GM18508 (cell line): ENCODE data around the gene MYL12A.
"Not testable (repeated sequence)": the region's sequence is repeated elsewhere in the genome, so short reads cannot be mapped to it uniquely, and the experiment has no call there.

Experiments used
- ATAC-seq: cut with Tn5 transposase; IDR thresholded peaks from one replicate; pipeline ENCODE4 v1.9.1; 2021; ENCODE audit warnings: moderate number of reproducible peaks; ENCODE audit not compliant: insufficient read depth, unreplicated experiment

MYL12A gene

DNA sequence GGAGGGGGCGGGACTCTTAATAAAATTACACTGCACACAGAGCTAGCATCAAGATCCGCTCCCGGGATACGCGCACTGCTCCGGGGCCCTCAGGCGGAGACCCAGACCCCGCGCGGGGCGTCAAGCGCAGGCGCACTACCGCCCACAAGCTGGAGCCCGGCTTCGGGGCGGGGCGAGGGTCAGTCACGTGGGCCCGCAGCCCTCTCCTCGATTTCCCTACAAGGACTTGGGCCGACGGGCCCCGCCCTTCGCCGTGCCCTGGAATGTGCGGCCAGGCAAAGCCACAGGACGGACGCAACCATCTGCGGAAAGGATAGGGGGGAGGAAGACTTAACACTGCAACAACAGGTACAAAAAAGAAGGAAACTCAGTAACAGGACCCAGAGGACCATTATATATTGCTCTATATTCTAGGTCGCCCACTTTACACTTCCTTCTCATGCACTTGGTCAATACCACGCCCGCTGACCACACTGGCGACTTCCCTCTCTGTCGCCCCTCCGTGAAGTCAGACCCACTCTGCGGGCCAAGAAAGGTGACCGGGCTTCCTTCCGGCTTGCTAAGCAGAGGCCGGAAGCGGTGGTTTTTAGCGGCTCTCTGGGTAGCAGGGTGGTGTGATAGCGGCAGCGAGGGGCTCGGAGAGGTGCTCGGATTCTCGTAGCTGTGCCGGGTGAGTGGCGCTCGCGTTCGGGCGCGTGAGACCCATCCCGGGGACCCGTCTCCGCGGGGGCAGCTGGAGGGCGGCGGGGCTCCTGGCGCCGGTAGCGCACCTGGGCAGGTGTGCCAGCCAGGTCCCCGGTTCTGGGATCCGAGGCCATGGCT, at the start of gene MYL12A:
MYL12A (plus strand) TSS at position 562 of the 822 bp plus-strand sequence. CDS start 5,447 bp downstream, outside the sequence.
- peak; percentile 67 for ATAC-seq

DNA sequence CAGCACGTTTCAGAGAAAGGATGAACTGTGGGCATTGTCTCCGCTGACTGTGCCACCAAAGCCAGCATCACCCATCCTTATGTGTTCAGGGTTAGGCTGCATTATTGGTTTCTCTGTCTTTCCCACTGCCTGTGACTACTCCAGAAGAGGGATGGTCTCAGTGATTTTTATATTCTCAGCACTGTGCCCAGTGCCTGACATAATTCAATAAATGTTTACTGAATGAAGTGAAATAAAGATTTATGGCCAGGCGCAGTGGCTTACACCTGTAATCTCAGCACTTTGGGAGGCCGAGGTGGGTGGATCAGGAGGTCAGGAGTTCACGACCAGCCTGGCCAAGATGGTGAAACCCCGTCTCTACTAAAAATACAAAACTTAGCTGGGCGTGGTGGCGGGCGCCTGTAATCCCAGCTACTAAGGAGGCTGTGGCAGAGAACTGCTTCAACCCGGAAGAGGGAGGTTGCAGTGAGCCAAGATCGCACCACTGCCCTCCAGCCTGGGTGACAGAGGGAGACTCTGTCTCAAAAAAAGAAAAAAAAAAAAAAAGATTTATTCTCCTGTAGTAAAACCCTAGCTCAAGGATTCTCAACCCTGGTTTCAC, 49.2 kb upstream of the MYL12A start:
- ATAC-seq, result not testable (repeated sequence)

DNA sequence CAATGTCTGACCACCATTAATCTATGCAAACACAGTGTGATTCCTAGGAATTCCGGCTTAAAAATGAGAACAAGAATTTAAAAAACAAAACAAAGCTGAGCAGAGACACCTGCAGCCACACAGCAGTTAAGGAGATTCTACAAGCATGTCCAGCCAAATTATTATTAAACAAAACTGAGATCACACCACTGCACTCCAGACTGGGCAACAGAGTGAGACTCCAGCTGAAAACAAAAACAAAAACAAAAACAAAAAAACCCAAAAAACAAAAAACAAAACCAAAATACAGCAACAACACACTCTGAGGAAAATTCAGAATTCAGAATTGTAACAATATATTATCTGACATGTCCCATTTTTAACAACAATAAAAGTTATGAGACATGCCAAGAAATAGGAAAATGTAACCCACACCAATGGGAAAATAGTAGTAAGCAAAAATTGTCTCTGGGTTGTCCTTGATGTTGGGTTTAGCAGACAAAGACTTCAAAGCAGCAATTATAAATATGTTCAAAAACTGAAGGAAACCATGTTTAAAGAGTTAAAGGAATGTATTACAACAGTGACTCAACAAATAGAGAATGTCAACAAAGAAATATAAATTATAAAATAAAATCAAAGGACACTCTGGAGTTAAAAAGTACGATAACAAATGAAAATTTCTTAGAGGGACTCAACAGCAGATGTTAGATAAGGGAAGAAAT, 47.5 kb upstream of the MYL12A start:
- no peak for ATAC-seq

DNA sequence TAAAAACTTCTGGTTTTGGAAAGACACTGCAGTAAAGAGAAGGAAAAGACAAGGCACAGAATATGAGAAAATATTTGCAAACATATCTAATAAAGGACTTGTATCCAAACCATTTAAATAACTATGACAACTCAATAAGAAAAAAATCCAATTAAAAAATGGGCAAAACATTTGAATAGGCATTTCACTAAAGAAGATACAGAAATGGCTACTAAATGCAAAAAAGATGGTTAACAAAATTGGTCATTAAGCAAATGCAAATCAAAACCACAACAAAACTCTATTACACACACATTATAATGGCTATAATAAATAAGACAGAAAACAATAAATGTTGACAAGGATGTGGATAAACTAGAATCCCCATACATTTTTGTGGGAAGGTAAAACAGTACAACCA, 42.4 kb upstream of the MYL12A start:
- no peak for ATAC-seq

DNA sequence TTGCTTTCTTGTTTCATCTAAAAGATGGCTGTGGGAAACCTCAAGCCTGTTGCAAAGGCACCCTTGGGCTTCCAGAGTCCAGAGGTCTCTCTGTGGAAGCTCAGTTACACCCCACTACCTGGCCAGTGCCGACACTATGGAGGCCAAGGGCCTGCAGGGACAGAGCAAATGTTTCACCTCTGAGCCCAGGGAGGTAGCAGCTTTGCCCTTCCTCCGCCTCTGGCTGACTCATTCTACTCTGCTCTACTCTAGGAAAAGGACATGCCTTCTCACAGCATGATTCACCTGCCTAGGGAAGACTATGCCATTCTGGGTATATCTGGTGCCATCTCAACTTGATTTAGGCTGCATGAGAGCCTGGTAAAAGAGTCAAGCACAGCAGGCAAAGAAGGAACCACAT, 40.0 kb upstream of the MYL12A start:
- no peak for ATAC-seq

DNA sequence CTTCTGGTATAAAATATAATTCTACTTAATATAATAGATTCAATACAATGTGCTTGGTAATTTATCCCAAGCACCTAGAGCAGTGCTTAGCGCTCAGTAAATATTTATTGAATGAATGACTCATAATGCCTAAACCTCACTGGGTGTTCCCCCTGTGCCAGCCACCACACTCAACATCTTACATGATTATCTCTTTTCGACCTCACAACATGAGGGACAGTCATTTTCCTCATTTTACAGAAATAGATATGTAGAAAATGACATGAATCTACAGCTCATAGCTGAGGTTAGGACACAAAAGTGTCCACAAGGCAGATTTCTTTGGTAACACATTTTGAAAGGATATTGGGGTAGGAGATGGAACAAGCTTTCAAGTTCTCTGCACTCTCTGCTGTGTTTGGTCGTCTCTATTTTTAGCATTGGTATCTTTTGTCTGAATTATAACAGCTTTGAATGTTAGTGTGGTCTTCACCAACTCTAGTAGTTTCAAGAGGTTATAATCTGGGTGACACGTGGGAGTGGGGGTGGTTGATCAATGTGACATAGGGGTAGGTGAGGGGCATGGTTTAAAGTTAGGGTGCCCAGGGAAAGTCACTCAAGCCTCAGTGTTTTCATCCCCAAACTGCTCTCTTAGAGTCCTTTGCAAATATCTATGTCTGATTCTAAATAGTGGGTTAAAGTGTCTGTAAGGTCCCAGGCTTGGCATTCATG, 37.6 kb upstream of the MYL12A start:
- peak; percentile 94 for ATAC-seq

DNA sequence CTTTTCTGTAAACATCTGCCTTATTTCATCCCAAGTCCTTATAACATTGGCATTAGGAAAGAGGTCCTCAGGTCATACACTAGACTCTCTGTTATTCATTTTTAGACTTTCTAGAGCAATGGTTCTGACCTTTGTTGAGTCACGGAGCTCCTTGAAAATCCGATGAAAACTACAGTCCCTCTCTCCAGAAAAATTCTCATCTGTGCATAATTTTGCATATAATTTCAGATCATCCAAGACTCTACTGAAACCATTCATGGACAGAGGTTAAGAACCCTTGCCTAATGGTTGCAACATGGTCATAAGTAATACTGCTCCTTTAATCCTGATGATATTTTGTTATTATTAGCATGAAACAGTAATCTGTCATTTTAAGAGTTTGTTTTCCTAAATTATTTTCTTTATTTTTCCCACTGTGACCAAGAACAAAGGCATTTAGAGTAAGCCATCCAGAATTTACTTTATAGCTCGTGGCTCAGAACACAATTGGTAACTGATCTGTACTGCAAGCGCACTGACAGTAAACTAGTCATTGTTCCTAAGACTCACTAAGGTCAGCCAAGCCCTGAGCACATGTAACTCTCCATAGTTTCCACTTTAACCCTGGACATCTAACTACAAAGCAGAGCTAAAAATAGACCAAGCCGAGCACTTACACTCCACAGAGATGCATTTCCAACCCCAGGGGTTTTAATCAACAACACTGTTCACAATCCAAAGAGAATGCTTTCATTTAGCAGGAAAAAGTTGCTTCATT, 36.2 kb upstream of the MYL12A start:
- ATAC-seq, result no peak

DNA sequence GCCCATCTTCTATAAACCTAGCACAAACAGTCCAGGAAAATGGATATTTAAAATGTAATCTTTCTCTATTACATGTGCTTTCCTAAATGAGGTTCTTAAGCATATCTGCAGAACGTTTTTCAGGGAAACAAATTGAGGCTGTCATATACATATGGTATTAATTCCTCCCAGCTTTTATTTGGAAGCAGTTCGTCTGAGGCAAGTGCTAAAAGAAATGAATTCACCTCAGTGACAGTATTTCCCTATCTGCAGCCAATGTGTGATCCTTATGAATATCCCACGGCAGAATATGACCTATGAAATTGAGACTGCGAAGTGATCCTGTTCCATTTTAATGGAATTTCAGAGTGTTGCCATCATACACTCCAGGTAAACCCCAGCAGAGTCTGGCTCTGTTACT, 34.9 kb upstream of the MYL12A start:
- ATAC-seq, result no peak

DNA sequence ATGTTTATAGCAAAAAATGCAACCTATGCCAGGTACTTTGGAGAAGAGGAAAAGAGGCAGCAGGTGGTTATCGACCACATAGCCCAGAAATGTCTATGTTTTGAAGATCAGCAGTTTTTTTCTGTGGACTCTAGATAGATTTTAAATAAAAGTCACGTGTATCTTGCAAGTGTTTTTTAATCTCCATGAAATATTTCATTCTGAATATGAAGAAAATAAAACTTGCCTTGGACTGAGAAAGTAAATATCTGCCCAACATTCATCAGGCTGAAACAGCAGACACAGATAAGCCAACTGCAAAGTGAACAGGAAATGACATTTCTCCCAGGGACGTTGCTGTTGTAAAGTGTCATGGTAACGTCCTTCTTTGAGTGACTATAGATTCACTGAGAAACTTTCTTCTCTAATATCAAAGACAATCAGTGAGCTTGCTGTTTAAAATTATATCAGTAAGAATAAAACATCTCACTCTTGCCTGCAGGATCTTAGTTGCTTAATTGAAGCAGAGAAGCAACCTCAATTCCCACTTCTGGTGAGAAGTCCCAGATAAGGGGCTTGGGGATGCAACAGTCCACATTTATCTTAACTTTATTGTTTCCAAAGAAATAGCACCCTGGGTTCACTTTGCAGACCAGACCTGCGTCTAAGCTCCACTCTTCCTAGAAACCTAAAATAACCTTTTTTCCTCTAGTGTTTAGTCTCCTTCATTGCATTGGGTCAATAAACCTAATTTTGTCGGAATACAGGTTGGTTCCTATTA, 34.1 kb upstream of the MYL12A start:
- ATAC-seq, result no peak

DNA sequence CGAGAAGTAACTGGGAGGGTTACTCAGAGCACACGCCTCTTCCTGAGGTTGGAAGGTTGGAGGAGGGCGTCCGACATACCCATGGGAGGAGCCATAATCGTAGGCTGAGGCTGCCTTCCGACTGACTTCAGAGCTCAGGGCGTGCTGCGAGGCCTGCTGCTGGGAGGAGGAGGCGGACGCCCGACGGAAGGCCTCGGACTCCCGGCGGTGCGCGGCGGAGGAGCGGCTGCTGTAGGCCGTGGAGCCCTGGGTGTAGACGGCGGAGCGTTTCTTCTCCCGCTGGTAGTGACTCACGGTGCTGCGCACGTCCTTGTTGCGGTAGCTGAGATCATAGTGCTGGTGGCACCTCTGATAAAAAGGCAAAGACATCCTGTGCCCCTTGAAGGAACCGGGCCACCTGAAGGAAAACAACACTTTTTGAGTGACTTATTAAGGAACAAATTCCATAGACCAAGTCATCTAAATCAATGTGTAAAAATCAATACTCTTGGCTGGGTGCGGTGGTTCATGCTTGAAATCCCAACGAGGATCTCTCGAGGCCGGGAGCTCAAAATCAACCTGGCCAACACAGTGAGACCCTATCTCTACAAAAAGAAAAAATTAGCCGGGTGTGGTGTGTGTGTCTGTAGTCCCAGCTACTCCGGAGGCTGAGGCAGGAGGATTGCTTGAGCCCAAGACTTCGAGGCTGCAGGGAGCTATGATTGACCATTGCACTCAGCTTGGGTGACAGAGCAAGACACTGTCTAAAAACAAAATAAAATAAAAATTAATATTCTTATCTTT, 32.6 kb upstream of the MYL12A start:
- no peak for ATAC-seq

DNA sequence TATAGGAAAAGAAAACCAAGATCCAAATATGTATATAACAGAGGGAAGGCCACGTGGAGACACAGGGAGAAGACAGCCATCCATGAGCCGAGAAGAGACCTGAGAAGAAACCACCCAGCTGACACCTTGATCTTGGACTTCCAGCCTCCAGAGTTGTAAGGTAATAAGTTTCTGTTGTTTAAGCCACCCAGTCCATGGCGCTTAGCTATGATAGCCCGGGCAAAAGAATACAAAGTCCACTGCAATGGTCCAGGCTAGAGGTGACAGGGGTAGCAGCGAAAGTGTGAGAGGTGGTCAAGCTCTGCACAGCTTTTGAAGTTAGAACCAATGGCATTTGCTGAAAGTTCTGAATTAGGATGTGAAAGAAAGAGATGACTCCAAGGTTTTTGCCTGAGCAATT, 30.6 kb upstream of the MYL12A start:
- no peak for ATAC-seq

DNA sequence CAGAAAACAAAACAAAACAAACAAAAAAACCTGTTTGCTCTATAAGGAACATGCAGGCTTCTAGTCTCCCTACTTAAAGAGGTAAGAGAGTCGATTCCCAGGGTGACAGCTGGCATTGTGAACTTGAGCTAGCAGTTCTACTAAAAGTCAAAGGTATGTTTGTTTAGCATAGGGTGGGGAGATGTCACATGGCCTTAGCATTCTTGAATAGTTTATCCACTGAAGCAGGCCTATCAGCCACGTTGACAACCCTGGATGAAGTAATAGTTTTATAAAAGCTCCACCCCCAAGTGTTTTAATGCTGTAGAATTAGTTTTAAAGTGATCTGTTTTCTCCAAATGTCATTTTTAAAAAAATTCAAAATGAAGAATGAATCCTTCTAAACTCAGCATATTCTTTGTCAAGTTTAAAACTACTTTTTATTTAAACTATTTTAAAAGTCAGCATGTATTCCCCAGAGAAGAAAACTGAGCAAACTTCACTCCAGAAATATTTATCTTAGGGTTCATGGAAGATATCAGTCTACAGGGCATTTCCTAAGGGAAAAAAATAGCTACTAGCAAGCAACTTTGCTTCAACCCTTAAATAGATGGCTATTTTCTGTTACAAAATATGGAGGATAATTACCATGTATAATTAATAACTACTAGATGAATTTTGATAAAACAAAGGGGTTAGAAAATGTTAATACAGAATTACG, 29.5 kb upstream of the MYL12A start:
- ATAC-seq, result no peak

DNA sequence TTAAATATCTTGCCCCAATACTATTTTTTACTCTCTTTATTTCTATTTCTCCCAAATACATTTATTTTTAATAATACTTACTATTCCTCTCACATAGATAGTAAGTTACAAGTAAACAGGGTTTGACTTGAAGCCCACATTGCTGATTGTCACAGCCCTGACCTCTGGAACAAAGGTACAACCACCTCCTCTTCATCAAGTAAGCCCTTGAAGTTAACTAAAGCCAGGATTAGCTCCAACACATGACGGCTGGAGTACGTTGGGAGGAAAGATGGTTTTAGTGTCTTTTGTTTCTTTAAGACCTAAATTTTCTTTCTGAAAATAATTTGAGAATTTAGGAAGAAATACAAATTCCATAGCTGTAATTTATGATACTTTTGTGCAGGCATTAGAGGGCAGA, 28.8 kb upstream of the MYL12A start:
- no peak for ATAC-seq

DNA sequence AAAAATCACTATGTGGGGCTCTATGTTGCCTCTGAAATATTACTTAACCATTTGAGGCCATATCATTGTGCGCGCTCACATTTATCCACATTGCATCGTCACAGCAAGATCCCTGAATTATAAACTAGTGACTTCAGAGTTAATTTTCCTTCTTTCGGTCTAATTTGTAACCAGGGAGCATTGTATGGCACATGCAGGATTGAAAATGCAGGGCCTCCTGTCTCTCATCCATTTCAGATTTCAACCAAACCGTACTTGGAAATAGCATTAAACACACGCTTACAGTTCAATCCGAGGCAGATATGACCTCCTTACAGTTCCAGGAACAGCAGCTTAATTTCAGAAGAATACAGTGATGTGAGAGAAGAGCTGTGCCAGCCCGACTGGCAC, 28.4 kb upstream of the MYL12A start:
- no peak for ATAC-seq

DNA sequence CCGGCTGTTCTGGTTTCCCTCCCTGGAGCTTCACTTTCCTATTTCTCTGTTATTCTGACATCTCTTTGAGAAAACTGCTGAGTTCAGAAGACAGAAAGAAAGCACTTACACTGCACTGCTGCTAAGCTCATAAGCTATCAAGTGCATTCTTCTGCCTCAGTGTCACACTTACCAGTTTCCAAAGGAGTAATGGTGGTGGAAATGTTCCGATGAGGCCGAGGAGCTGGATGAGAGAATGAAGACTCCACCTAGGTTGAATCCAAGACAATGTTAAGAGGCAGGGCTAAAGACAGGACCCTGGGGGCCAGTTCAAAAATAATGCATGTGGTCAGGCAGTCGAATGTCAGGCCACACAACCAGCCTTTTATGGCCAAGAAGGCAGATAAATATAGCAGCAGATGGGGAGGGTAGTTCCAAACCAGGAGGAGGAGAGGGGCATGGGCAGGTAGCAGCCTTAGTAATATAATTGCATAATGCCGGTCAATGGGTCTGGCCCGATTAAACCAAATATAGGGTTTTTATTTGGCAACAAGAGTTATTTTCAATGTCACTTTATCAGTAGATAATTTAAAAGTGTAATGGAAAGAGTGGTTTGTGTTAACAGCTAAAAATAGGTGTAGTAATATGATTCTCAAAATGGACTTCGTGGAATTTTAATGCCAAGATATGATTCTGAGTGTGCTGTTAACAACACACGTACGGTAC, 27.8 kb upstream of the MYL12A start, which contains the start of gene MYOM1:
MYOM1 (minus strand) TSS at position 338 of the 705 bp plus-strand sequence. CDS start 4,745 bp downstream, outside the sequence.
- no peak for ATAC-seq

DNA sequence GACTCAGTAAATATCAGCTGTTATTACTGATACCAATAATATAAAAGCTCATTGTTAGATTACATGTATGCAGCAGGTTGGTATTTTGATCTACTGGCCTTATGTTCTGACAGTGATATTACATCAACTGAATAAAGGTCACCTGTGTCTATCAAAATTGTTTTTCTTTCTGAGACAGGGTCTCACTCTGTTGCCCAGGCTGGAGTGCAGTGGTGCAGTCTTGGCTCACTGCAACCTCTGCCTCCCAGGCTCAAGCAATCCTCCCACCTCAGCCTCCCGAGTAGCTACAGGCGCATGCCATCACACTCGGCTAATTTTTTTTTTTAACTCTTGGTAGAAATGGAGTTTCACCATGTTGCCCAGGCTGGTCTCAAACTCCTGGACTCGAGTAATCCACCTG, 26.7 kb upstream of the MYL12A start:
- ATAC-seq, result not testable (repeated sequence)

DNA sequence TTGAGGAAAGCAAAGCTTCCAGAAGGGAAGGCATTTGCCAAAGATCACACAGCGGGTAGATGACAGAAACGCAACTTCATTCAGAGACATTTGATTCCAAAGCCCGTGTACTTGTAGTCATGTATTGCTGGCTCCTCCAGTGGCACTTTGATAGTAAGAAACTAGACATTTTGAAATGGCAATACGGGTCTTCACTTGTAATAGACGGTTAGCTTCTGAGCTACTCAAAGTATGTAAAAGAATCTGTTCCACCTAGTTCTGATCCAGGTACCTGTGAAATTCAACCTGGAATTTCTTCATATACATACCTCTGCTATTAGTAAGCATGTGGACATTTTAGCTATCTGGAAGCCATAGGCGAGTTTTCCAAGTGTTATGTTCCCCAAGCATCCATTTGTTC, 26.1 kb upstream of the MYL12A start:
- no peak for ATAC-seq
